ENCODE data around the gene MPC1.

Gene MPC1

DNA sequence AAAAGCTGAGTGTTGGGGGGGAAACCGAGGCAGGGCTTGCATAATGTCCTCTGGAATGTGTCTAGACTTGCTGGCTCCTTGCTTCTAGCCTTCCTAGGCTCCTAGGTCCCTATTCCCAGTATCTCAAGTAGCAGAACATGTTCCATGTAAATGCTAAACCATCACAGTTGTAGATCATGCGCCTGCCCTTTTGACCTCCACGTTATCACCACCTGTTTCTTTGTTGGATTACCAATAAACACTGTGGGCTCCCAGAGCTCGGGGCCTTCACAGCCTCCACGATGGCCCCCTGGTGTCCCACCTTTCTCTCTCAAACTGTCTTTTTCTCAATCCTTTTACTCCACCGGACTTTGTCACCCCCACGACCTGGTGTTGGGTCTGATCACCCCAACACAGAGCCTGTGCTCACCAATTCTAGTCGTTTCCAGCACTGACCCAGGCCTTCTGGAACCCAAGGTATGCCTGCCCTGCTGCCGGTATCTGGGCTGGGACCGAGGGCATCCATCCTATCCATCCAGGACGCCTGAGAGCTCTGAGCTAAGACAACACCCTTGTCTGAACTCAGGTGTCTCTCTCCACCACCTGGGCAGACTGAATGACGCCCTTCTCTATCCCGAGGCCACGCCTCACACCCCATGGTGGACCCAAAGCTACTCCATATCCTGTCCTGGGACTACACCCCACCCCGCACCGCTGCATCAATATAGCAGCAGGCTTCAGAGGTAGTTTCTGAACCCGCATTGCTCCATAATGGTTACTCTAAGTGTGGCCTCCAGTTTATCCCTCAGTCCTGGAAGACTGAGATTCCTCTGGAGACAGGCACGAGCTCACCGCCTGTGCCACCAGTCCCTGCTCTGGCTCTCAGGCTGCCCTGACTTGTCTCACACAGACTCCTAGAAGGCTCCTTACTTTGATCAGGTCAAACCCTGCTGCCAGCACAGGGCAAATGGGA is 65.2 kb downstream of the MPC1 start:
- DNase-seq (ENCODE audit: low read depth, low spot score) = no peak

DNA sequence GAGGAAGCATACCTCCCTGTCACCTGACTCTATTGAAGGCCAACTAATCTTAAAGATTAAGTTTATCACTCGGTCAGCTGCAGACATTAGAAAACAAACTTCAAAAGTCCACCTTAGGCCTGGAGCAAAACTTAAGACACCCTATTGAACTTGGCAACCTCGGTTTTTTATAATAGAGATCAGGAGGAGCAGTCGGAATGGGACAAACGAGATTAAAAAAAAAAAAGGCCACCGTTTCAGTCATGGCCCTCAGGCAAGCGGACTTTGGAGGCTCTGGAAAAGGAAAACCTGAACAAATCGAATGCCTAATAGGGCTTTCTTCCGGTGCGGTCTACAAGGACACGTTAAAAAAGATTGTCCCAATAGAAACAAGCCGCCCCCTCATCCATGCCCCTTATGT is 67.3 kb downstream of the MPC1 start:
- DNase-seq (ENCODE audit: low read depth, low spot score) = no peak

Measured in iPS DF 19.7 (cell line).